ENCODE data around the gene PSME3IP1.

PSME3IP1 gene

DNA sequence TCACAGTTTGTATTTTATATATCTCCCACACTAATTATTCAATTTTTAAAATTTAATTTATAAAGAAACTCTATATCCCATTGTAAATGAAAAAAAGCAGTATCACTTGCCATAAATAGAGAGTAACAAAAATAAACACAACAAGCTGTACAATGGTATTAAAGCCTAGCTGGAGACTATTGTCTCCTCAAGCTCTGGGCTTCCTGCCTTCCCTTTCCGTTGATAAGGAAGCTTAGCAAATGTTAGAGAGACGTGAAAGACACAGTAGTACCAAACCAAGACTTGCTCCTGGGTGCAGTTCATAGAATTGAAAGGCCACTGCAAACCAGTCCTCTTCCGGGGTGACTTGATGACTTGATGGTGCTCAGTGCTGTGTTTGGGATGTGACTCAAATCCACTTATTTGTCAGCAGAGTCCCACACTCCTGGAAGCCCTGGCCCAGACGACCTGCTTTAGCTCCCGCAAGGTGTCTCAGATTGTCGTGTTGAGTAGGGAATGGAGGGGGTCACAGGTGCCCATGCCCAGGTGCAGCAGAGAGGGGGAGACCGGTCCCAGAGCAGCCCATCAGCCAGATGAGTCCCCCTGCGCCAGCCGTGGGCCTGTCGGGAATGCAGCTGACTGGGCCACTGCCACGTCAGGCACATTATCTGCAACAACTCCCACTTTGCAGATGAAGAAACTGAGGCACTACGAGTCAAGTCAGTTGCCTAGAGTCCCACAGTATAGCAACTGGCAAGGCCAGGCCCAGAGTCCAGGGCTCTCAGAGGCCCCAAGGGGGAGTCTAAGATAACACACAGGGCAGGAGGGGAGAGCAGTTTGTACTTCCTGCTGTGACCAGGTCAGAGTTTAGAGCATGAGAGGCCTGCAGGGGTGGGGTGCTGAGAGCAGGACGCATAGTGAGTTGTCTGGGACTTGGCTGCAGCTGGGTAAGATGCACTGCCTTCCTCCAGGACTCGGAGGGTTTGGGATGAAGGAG, 40.5 kb downstream of the PSME3IP1 start:
- DNase-seq (ENCODE audit: low read depth, low spot score) = no peak

GRCh38 chr16:57144027-57144426, 41.8 kb downstream of the PSME3IP1 start:
- no peak for DNase-seq (ENCODE audit: low read depth, low spot score)

- DNase-seq (ENCODE audit: low read depth, low spot score) = no peak
Measured at GRCh38 chr16:57143149-57143921, 42.5 kb downstream of the PSME3IP1 start.

GRCh38 chr16:57141822-57142631, 43.8 kb downstream of the PSME3IP1 start:
- DNase-seq (ENCODE audit: low read depth, low spot score) = no peak

GRCh38 chr16:57140931-57141668, 44.7 kb downstream of the PSME3IP1 start:
- no peak for DNase-seq (ENCODE audit: low read depth, low spot score)

GRCh38 chr16:57138281-57138935, 47.4 kb downstream of the PSME3IP1 start:
- DNase-seq (ENCODE audit: low read depth, low spot score) = no peak

DNA sequence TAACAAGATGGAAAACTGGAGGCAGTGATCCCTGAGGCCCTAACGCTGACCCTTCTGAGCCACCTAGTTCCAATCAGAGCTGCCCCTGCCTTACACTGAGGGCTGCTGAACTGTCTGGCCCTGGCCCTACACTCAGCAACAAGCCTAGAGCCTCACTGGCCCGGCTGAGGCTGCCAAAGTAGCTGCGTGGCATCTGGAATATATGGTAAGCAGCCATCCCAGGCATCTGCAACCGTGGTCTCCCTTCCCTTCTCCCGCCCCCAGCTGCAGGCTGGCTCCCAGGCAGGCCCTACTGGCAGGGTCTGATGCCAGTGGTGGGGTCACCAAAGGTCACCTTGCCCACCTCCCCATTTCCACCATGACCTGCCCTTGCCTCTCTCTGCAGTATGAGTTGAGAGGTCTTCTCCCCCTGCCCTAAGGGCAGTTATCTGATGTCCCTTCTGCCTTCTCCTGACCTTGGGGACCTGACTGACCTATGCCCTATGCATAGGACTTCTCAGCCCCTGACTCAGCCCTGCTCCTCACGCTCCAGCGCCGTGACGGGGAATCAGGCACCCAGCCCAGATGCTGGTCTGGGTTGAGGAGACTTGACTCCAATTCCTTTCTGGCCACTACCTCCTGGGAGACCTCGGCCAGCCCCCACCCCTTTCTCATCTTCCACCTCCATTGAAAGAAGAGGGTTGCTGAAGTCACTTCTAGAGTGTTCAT, 48.1 kb downstream of the PSME3IP1 start:
- DNase-seq (ENCODE audit: low read depth, low spot score) = no peak

GRCh38 chr16:57137043-57137442, 48.8 kb downstream of the PSME3IP1 start:
- no peak for DNase-seq (ENCODE audit: low read depth, low spot score)

DNA sequence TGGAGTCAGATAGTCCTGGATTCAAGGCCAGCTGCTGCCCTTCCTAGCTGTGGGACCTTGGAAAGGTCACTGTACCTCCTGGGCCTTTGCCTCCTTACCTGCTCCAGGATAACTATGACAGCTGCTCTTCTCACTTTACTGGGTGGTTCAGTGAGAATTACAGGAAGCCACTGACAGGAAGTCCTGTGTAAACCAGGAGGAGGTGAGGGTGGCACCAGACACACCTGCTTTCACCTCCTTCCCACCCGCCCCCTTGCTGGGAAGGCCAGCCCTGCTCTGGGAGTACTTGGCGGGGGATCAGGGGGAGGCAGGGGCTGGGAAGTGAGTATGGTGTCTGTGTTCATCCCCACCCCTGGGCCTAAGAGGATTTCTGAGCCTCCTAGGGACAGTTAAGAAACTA, 50.9 kb downstream of the PSME3IP1 start:
- no peak for DNase-seq (ENCODE audit: low read depth, low spot score)

DNA sequence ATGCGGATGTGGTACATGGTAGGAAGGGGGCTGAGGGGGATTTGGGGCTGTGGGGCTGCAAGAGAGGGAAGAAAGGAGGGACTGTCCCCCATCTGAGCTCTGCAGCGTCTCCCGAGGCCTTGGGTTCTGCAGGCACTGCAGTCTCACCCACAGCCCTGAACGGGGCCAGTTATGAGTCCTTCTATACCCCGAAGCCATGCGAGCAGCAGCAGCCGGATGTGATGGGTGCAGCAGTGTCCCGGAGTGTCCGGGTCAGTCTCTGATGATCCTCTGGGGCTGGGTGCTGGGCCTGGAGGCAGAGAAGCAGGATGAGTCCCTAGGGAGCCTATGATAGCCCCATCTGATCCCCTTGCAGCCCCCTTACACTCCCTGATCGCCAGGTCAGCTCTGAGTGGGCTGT, 52.0 kb downstream of the PSME3IP1 start:
- DNase-seq (ENCODE audit: low read depth, low spot score) = no peak

- no peak for DNase-seq (ENCODE audit: low read depth, low spot score)
Measured at GRCh38 chr16:57133031-57133430, 52.8 kb downstream of the PSME3IP1 start.

DNA sequence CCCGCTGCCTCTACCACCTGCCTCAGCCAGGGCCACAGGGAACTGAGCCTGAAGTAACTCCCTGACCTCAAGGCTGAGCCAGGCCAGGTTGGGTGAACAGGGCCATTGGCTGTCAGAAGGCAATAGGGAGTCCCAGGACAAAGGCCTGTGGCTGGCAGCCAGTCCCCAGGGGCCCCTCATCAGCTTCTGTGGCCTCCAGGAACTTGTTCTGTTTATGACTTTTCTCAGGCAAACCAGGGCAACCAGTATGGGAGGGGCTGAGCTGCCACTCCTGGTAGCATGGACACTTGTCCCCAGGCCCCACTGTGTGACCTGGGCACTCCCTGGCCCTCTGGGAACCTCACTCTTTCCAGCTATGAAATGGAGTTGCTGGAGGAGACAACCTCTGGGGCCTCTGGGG, 53.4 kb downstream of the PSME3IP1 start:
- DNase-seq (ENCODE audit: low read depth, low spot score) = no peak

DNA sequence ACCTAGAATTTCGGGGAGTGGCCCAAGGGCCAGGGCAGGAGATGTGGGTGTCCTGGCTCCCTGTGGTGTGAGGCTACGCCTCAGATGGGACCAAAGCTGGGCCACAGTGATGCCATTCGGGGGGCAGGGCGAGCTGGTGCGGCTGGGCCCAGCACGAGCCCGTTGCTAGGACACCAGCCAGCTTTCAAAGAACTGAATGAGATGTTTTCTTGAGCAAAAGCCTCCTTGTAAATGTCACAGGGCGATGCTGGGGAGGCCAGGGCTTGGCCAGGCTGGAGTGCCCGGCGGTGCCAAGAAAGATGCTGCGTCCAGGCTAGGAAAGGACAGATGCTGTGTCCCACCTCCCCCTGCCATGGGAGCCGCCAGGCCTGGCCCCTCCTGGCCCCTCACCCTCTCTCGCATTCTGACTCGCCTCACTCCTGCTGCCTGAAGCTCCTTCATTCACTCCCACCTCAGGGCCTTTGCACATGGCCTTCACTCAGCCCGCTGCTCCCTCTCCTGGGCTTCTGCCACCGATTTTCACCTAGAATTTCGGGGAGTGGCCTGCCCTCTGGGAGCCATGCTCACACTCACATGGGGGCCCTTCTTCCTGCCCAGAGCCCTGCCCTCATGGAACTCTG, 54.4 kb downstream of the PSME3IP1 start:
- DNase-seq (ENCODE audit: low read depth, low spot score) = no peak

DNA sequence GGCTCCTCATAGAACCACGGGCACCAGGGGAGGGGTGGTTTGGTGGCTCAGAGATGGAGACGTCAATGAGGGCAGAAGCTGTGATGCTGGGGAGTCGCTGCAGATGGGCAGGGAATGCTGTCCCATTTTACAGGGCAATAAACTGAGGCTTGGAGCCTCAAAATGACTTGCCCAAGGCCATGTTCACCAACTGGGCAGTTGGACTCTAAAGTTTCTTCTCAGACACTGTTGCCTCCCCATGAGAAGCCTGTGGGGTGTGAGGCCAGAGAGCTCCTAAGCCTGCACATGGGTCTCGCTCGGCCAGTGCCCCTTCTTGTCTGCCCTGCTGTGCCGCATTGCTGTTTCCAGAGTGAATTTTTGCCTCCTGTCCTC, 54.9 kb downstream of the PSME3IP1 start:
- no peak for DNase-seq (ENCODE audit: low read depth, low spot score)

- DNase-seq (ENCODE audit: low read depth, low spot score) = no peak
Measured at GRCh38 chr16:57128771-57129389, 57.0 kb downstream of the PSME3IP1 start.

GRCh38 chr16:57127836-57128235, 58.0 kb downstream of the PSME3IP1 start:
- no peak for DNase-seq (ENCODE audit: low read depth, low spot score)

- DNase-seq (ENCODE audit: low read depth, low spot score) = no peak
Measured at GRCh38 chr16:57127037-57127763, 58.6 kb downstream of the PSME3IP1 start.

DNA sequence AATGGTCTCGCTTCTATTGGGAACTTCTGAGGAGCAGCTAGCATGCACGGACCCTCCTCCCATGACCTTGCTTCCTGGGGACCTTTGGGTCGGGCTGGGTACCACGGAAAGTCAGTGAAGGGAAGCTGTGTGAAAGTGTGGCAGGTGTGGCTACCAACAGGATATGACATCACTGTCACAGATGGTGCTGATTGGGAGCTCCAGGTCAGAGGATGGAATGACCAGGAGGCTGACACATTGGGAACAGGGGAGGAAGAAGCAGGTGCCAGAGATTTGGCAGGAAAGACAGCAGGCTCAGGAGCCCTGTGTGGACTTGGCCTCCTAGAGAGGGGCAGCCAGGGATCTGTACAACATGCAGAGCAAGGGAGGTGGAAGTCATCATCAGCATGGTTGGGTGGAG, 59.4 kb downstream of the PSME3IP1 start:
- DNase-seq (ENCODE audit: low read depth, low spot score) = no peak
